ENCODE results near the gene IL15RA.

Gene IL15RA

GRCh38 chr10:5970066-5970465 is 7.3 kb downstream of the IL15RA start:
- Histone ChIP-seq H2AFZ (ENCODE audit: insufficient read depth, low read length, poor library complexity) (no peak overlapping the region), H3K27me3 (ENCODE audit: insufficient read depth, low read length) (no peaks in the 10 kb centered on the region), H3K27ac (ENCODE audit: low read depth, low read length) (no peak overlapping the region), H2BK5ac (ENCODE audit: low read depth, low read length, poor library complexity) (no peak overlapping the region), H3K36me3 (ENCODE audit: control insufficient read depth in 1 of 2, insufficient read depth in 2 of 2, low read length in 2 of 2) (no peaks in the 10 kb centered on the region), H3K4ac (ENCODE audit: low read depth, low read length) (no peak overlapping the region), H4K12ac (ENCODE audit: low read depth, low read length) (no peak overlapping the region), H3K9ac (ENCODE audit: low read length) (no peak overlapping the region), H3K79me1 (ENCODE audit: low read length) (no peaks in the 10 kb centered on the region), H3K23ac (ENCODE audit: low read length) (no peak overlapping the region), H4K8ac (ENCODE audit: low read depth, low read length) (no peak overlapping the region), H2BK12ac (ENCODE audit: low read length) (no peak overlapping the region), H2AK5ac (ENCODE audit: low read length) (no peak overlapping the region), H3K18ac (ENCODE audit: low read length) (no peak overlapping the region), H3K4me1 (ENCODE audit: control insufficient read depth in 1 of 2, insufficient read depth in 2 of 2, low read length in 2 of 2) (no peaks in the 10 kb centered on the region), H3K14ac (ENCODE audit: low read length) (no peak overlapping the region), H3K79me2 (ENCODE audit: control insufficient read depth, insufficient read depth, low read length, poor library complexity) (no peaks in the 10 kb centered on the region), H3K4me3 (ENCODE audit: low read depth, low read length) (no peak overlapping the region), H3K9me3 (ENCODE audit: insufficient read depth, low read depth, low read length) (no peaks in the 10 kb centered on the region), H3K4me2 (ENCODE audit: low read length) (no peak overlapping the region), H2BK120ac (ENCODE audit: insufficient read depth, low read length, poor library complexity) (no peak overlapping the region), H4K91ac (ENCODE audit: low read depth, low read length) (no peak overlapping the region)
- DNase-seq = no peak
- WGBS (ENCODE audit: extremely low coverage, insufficient coverage, insufficient read length) = no CpG with 5 or more reads among the region's 2 CpGs

GRCh38 chr10:5968681-5969453 is 8.5 kb downstream of the IL15RA start:
- Histone ChIP-seq H3K4ac (ENCODE audit: low read depth, low read length) (no peak overlapping the region), H3K9me3 (ENCODE audit: insufficient read depth, low read depth, low read length) (no peaks in the 10 kb centered on the region), H3K4me1 (ENCODE audit: control insufficient read depth in 1 of 2, insufficient read depth in 2 of 2, low read length in 2 of 2) (no peaks in the 10 kb centered on the region), H4K91ac (ENCODE audit: low read depth, low read length) (no peak overlapping the region), H3K18ac (ENCODE audit: low read length) (no peak overlapping the region), H3K79me2 (ENCODE audit: control insufficient read depth, insufficient read depth, low read length, poor library complexity) (no peaks in the 10 kb centered on the region), H4K12ac (ENCODE audit: low read depth, low read length) (no peak overlapping the region), H3K23ac (ENCODE audit: low read length) (no peak overlapping the region), H2BK120ac (ENCODE audit: insufficient read depth, low read length, poor library complexity) (no peak overlapping the region), H3K27ac (ENCODE audit: low read depth, low read length) (no peak overlapping the region), H3K36me3 (ENCODE audit: control insufficient read depth in 1 of 2, insufficient read depth in 2 of 2, low read length in 2 of 2) (no peaks in the 10 kb centered on the region), H3K27me3 (ENCODE audit: insufficient read depth, low read length) (no peaks in the 10 kb centered on the region), H3K14ac (ENCODE audit: low read length) (no peak overlapping the region), H2AFZ (ENCODE audit: insufficient read depth, low read length, poor library complexity) (no peak overlapping the region), H3K4me3 (ENCODE audit: low read depth, low read length) (no peak overlapping the region), H3K4me2 (ENCODE audit: low read length) (no peak overlapping the region), H2BK5ac (ENCODE audit: low read depth, low read length, poor library complexity) (no peak overlapping the region), H3K79me1 (ENCODE audit: low read length) (no peaks in the 10 kb centered on the region), H3K9ac (ENCODE audit: low read length) (no peak overlapping the region), H2BK12ac (ENCODE audit: low read length) (no peak overlapping the region), H2AK5ac (ENCODE audit: low read length) (no peak overlapping the region), H4K8ac (ENCODE audit: low read depth, low read length) (no peak overlapping the region)
- no peak for DNase-seq
- WGBS (ENCODE audit: extremely low coverage, insufficient coverage, insufficient read length) = no CpG with 5 or more reads among the region's 9 CpGs

- H4K91ac ChIP-seq (ENCODE audit: low read depth, low read length) = no peak overlapping the region
- no peaks in the 10 kb centered on the region for H3K27me3 ChIP-seq (ENCODE audit: insufficient read depth, low read length)
- no peak overlapping the region for H3K9ac ChIP-seq (ENCODE audit: low read length)
- no peak overlapping the region for H3K18ac ChIP-seq (ENCODE audit: low read length)
- H3K23ac ChIP-seq (ENCODE audit: low read length) = no peak overlapping the region
- no peaks in the 10 kb centered on the region for H3K79me2 ChIP-seq (ENCODE audit: control insufficient read depth, insufficient read depth, low read length, poor library complexity)
- DNase-seq = no peak
- H4K8ac ChIP-seq (ENCODE audit: low read depth, low read length) = no peak overlapping the region
- no peaks in the 10 kb centered on the region for H3K36me3 ChIP-seq (ENCODE audit: control insufficient read depth in 1 of 2, insufficient read depth in 2 of 2, low read length in 2 of 2)
- no peak overlapping the region for H2BK120ac ChIP-seq (ENCODE audit: insufficient read depth, low read length, poor library complexity)
- no peak overlapping the region for H3K4ac ChIP-seq (ENCODE audit: low read depth, low read length)
- no peak overlapping the region for H3K14ac ChIP-seq (ENCODE audit: low read length)
- H2AK5ac ChIP-seq (ENCODE audit: low read length) = no peak overlapping the region
- H3K27ac ChIP-seq (ENCODE audit: low read depth, low read length) = no peak overlapping the region
- no peak overlapping the region for H3K4me2 ChIP-seq (ENCODE audit: low read length)
- no CpG with 5 or more reads among the region's 5 CpGs for WGBS (ENCODE audit: extremely low coverage, insufficient coverage, insufficient read length)
- no peak overlapping the region for H2AFZ ChIP-seq (ENCODE audit: insufficient read depth, low read length, poor library complexity)
- no peaks in the 10 kb centered on the region for H3K4me1 ChIP-seq (ENCODE audit: control insufficient read depth in 1 of 2, insufficient read depth in 2 of 2, low read length in 2 of 2)
- no peak overlapping the region for H2BK12ac ChIP-seq (ENCODE audit: low read length)
- no peak overlapping the region for H2BK5ac ChIP-seq (ENCODE audit: low read depth, low read length, poor library complexity)
- no peak overlapping the region for H4K12ac ChIP-seq (ENCODE audit: low read depth, low read length)
- H3K4me3 ChIP-seq (ENCODE audit: low read depth, low read length) = no peak overlapping the region
- H3K9me3 ChIP-seq (ENCODE audit: insufficient read depth, low read depth, low read length) = no peaks in the 10 kb centered on the region
- no peaks in the 10 kb centered on the region for H3K79me1 ChIP-seq (ENCODE audit: low read length)
These were observed 9.2 kb downstream of the IL15RA start for GRCh38 chr10:5968037-5968680.

- no peak overlapping the region for H3K14ac ChIP-seq (ENCODE audit: low read length)
- no peak overlapping the region for H2BK5ac ChIP-seq (ENCODE audit: low read depth, low read length, poor library complexity)
- no peaks in the 10 kb centered on the region for H3K4me1 ChIP-seq (ENCODE audit: control insufficient read depth in 1 of 2, insufficient read depth in 2 of 2, low read length in 2 of 2)
- no peak overlapping the region for H2BK12ac ChIP-seq (ENCODE audit: low read length)
- H3K9ac ChIP-seq (ENCODE audit: low read length) = no peak overlapping the region
- H3K27me3 ChIP-seq (ENCODE audit: insufficient read depth, low read length) = no peaks in the 10 kb centered on the region
- H3K18ac ChIP-seq (ENCODE audit: low read length) = no peak overlapping the region
- H2AFZ ChIP-seq (ENCODE audit: insufficient read depth, low read length, poor library complexity) = no peak overlapping the region
- no peak overlapping the region for H4K91ac ChIP-seq (ENCODE audit: low read depth, low read length)
- no peak overlapping the region for H4K8ac ChIP-seq (ENCODE audit: low read depth, low read length)
- H3K79me2 ChIP-seq (ENCODE audit: control insufficient read depth, insufficient read depth, low read length, poor library complexity) = no peaks in the 10 kb centered on the region
- DNase-seq = no peak
- no peak overlapping the region for H2AK5ac ChIP-seq (ENCODE audit: low read length)
- no peaks in the 10 kb centered on the region for H3K79me1 ChIP-seq (ENCODE audit: low read length)
- no peak overlapping the region for H2BK120ac ChIP-seq (ENCODE audit: insufficient read depth, low read length, poor library complexity)
- H3K9me3 ChIP-seq (ENCODE audit: insufficient read depth, low read depth, low read length) = no peaks in the 10 kb centered on the region
- no peak overlapping the region for H4K12ac ChIP-seq (ENCODE audit: low read depth, low read length)
- H3K4ac ChIP-seq (ENCODE audit: low read depth, low read length) = no peak overlapping the region
- H3K27ac ChIP-seq (ENCODE audit: low read depth, low read length) = no peak overlapping the region
- no peak overlapping the region for H3K23ac ChIP-seq (ENCODE audit: low read length)
- H3K4me3 ChIP-seq (ENCODE audit: low read depth, low read length) = no peak overlapping the region
- WGBS (ENCODE audit: extremely low coverage, insufficient coverage, insufficient read length) = no CpG with 5 or more reads among the region's 8 CpGs
- H3K36me3 ChIP-seq (ENCODE audit: control insufficient read depth in 1 of 2, insufficient read depth in 2 of 2, low read length in 2 of 2) = no peaks in the 10 kb centered on the region
- H3K4me2 ChIP-seq (ENCODE audit: low read length) = no peak overlapping the region
These were observed 12.1 kb downstream of the IL15RA start for GRCh38 chr10:5965266-5965665.

All from trophoblast cell (in vitro differentiated cells and primary cell).